SK-MEL-5 (cell line): ENCODE results near the gene CERS5. TPM values are rescaled to one million over a fixed set of nuclear protein-coding genes. Genes with fewer than 3 reads are reported as not detected.
A peak's percentile ranks its signal among the peaks of the same experiment; 100 is the strongest.

Source experiments
- DNase-seq: peaks from one replicate; pipeline ENCODE4 v3.0.0-alpha.2; 2016; ENCODE audit warnings: low read depth, low spot score
- in situ Hi-C: cut with HindIII; loops from 2 replicates; pipeline ENCODE4 v1.10.0; 2016; ENCODE audit warnings: low sequenced_read_pairs, high pct_unique_total_duplicates, low pct_unique_long_range_greater_than_20kb
- total RNA-seq: library from RNA; depleted of rRNA; stranded (reverse); fragments of >200 nt; shearing (Covaris generic); gene quantifications from 2 replicates; pipeline ENCODE4 v1.2.3, GENCODE V29; 2014

CERS5 gene
- total RNA-seq, 1 experiment from 2014 or later, result 15.2 TPM

- no peak for DNase-seq
- in situ Hi-C loops, result loop anchor here (25.0 kb wide), 1 partner anchor 96 kb away; the partner anchor contains the start of gene LIMA1
Measured at GRCh38 chr12:50190859-50191258, 23.7 kb upstream of the CERS5 start.

GRCh38 chr12:50188875-50189575 lies 21.9 kb upstream of the CERS5 start:
- in situ Hi-C loops, result loop anchor here (25.0 kb wide), 1 partner anchor 98 kb away; the partner anchor contains the start of gene LIMA1
- no peak for DNase-seq

- in situ Hi-C loops, result loop anchor here (25.0 kb wide), 1 partner anchor 99 kb away; the partner anchor contains the start of gene LIMA1
- DNase-seq, result peak; percentile 41
Measured at GRCh38 chr12:50188241-50188781, 21.1 kb upstream of the CERS5 start.

- in situ Hi-C loops, result loop anchor here (25.0 kb wide), 1 partner anchor 100 kb away; the partner anchor contains the start of gene LIMA1
- peak; percentile 87 for DNase-seq
Measured at GRCh38 chr12:50187084-50187900, 20.1 kb upstream of the CERS5 start.

- DNase-seq, result no peak
- in situ Hi-C loops, result loop anchor here (25.0 kb wide), 1 partner anchor 101 kb away; the partner anchor contains the start of gene LIMA1
Measured at GRCh38 chr12:50186681-50187080, 19.5 kb upstream of the CERS5 start.

- in situ Hi-C loops, result loop anchor here (25.0 kb wide), 1 partner anchor 101 kb away; the partner anchor contains the start of gene LIMA1
- DNase-seq, result no peak
Measured at GRCh38 chr12:50185970-50186663, 18.9 kb upstream of the CERS5 start.

- in situ Hi-C loops, result loop anchor here (25.0 kb wide), 1 partner anchor 102 kb away; the partner anchor contains the start of gene LIMA1
- DNase-seq, result no peak
Measured at GRCh38 chr12:50185301-50185895, 18.2 kb upstream of the CERS5 start.

- no peak for DNase-seq
- in situ Hi-C loops, result loop anchor here (25.0 kb wide), 1 partner anchor 103 kb away; the partner anchor contains the start of gene LIMA1
Measured at GRCh38 chr12:50184261-50184660, 17.1 kb upstream of the CERS5 start.

- peak; percentile 37 for DNase-seq
- in situ Hi-C loops, result loop anchor here (25.0 kb wide), 1 partner anchor 105 kb away; the partner anchor contains the start of gene LIMA1
Measured at GRCh38 chr12:50182461-50182860, 15.3 kb upstream of the CERS5 start.

- in situ Hi-C loops, result loop anchor here (25.0 kb wide), 1 partner anchor 106 kb away; the partner anchor contains the start of gene LIMA1
- no peak for DNase-seq
Measured at GRCh38 chr12:50181691-50182090, 14.5 kb upstream of the CERS5 start.

GRCh38 chr12:50175716-50176026 lies 8.5 kb upstream of the CERS5 start:
- in situ Hi-C loops, result loop anchor here (25.0 kb wide), 1 partner anchor 112 kb away; the partner anchor contains the start of gene LIMA1
- DNase-seq, result no peak

GRCh38 chr12:50174971-50175715 lies 8.0 kb upstream of the CERS5 start:
- peak; percentile 90 for DNase-seq
- in situ Hi-C loops, result loop anchor here (25.0 kb wide), 1 partner anchor 112 kb away; the partner anchor contains the start of gene LIMA1

- in situ Hi-C loops, result no loop called here
- no peak for DNase-seq
Measured at GRCh38 chr12:50166799-50167048, 445 bp downstream of the CERS5 start.

GRCh38 chr12:50164963-50165362 lies 2.2 kb downstream of the CERS5 start:
- DNase-seq, result no peak
- in situ Hi-C loops, result no loop called here

- in situ Hi-C loops, result no loop called here
- no peak for DNase-seq
Measured at GRCh38 chr12:50162230-50162629, 4.9 kb downstream of the CERS5 start.

GRCh38 chr12:50160643-50161042 lies 6.5 kb downstream of the CERS5 start:
- in situ Hi-C loops, result no loop called here
- DNase-seq, result no peak

GRCh38 chr12:50157259-50157658 lies 9.9 kb downstream of the CERS5 start:
- in situ Hi-C loops, result no loop called here
- DNase-seq, result no peak
